NCI-H82 treated with DMSO at 0.1 percent for 48 hours (cell line): Measurements from ENCODE around the gene TEX264.
"Not testable (repeated sequence)": the region's sequence is repeated elsewhere in the genome, so short reads cannot be mapped to it uniquely, and the experiment has no call there.

Experiments
- DNase-seq: peaks from one replicate; lab custom pipeline; 2025; ENCODE audit not compliant: unreplicated experiment; lab: John Stamatoyannopoulos, UW

The TEX264 gene

GRCh38 chr3:51670823-51671733 is at the start of gene TEX264:
TEX264 (plus strand) TSS chr3:51671252; CDS start chr3:51674305, 3,053 bp downstream.
- peak; percentile 31 for DNase-seq

DNA sequence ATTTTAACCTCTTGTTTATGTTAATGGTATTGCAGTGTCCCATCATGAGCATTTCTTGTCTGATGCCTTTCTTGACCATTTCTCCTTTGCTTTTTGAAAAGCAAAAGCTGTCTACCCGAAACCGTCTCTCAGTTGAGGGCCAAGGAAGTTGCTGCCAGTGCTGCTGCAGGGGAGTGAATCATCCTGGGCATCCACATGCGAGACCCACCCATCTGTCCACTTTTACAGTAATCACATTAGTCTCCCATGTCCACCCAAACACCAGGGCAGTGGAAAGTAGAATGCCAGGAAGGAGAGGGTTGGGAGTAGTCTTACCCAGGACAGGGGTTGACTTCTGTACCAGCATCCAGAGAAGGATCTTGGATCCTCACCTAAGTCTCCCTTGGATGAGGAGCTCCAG is 48.6 kb upstream of the TEX264 start:
- no peak for DNase-seq

- DNase-seq: no peak
Observed at GRCh38 chr3:51622868-51623267, 48.2 kb upstream of the TEX264 start.

- no peak for DNase-seq
Observed at GRCh38 chr3:51630513-51630912, 40.5 kb upstream of the TEX264 start.

- DNase-seq: no peak
Observed at GRCh38 chr3:51637144-51637940, 33.7 kb upstream of the TEX264 start.

- DNase-seq: peak; percentile 3
Observed at GRCh38 chr3:51637941-51638471, 33.0 kb upstream of the TEX264 start.

DNA sequence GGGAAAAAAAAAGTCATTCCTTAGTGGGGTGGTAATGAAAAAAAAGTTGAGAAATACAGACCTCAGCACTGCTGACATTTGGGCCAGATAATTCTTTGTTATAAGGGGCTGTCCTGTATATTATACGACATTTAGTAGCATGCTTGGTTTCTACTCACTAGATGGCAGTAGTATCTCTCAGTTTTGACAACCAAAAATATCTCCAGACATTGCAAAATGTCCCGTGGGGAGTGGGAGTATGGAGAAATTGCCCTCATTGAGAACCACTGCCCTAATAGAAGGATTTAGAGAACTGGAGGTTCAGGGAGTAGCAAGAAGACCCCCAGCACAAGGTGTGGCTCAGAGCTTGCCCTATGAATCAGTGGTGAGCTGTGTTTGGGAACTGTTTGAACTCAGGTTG is 28.6 kb upstream of the TEX264 start:
- DNase-seq: no peak

- DNase-seq: no peak
Observed at GRCh38 chr3:51646091-51646490, 25.0 kb upstream of the TEX264 start.

DNA sequence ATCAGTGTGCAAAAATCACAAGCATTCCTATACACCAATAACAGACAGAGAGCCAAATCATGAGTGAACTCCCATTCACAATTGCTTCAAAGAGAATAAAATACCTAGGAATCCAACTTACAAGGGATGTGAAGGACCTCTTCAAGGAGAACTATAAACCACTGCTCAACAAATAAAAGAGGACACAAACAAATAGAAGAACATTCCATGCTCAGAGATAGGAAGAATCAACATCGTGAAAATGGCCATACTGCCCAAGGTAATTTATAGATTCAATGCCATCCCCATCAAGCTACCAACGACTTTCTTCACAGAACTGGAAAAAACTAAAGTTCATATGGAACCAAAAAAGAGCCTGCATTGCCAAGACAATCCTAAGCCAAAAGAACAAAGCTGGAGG is 18.9 kb upstream of the TEX264 start:
- not testable (repeated sequence) for DNase-seq

DNA sequence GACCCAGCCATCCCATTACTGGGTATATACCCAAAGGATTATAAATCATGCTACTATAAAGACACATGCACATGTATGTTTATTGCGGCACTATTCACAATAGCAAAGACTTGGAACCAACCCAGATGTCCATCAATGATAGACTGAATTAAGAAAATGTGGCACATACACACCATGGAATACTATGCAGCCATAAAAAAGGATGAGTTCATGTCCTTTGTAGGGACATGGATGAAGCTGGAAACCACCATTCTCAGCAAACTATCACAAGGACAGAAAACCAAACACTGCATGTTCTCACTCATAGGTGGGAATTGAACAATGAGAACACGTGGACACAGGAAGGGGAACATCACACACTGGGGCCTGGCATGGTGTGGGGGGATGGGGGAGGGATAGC is 17.6 kb upstream of the TEX264 start:
- not testable (repeated sequence) for DNase-seq

DNA sequence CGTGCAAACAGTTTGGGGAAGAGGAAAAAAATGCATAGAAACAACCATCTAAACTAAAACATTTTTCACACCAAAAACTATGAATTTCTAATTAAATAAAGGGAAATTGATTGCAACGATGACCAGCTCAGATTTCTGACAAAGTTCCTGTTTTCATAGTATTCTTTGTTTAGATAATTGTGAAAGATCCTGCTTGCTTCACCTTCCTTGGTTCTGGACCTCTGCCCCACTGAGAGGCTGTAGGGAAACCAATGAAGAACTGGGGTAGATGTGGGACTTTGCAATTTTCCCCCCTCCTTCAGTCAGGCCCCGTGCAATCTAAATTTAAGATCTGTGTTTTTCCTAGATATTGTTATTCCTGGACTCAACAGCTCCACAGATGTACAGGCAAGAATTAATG is 13.8 kb upstream of the TEX264 start:
- DNase-seq: no peak

DNA sequence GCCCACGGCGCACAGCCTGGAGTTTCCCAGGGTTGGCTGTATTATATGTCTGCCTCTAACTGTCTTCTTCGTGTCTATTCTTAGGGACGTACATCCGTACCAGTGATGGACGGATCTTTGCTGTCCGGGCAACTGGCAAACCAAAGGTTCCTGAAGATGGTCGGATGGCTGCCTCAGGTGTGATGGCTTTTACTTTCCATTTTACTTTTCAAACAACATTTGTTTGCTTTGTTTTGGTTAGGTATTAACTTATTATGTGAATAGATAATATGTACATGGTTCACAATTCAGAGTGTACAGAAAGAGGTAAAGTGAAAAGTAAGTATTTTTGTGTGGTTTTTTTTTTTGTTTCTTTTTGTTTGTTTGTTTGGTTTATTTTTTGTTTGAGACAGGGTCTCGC is 11.1 kb upstream of the TEX264 start:
- no peak for DNase-seq

DNA sequence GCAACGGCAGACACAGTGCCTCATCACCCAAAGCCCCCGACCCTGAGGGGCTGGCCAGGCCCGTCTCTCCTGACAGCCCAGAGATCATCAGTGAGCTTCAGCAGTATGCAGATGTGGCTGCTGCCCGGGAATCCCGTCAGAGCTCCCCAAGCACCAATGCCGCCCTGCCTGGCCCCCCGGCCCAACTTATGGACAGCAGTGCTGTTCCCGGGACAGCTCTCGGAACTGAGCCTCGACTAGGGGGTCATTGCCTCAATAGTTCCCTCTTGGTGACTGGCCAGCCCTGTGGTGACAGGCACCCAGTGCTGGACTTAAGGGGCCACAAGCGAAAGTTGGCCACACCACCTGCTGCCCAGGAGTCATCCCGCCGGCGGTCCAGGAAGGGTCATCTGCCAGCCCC is 8.6 kb upstream of the TEX264 start:
- DNase-seq: no peak

GRCh38 chr3:51668756-51669155 is 2.3 kb upstream of the TEX264 start:
- DNase-seq: no peak

GRCh38 chr3:51669241-51670052 is 1.6 kb upstream of the TEX264 start:
- peak; percentile 44 for DNase-seq

- no peak for DNase-seq
Observed at GRCh38 chr3:51670053-51670822, 814 bp upstream of the TEX264 start.

- peak; percentile 34 for DNase-seq
Observed at GRCh38 chr3:51671734-51672475, 853 bp downstream of the TEX264 start.

DNA sequence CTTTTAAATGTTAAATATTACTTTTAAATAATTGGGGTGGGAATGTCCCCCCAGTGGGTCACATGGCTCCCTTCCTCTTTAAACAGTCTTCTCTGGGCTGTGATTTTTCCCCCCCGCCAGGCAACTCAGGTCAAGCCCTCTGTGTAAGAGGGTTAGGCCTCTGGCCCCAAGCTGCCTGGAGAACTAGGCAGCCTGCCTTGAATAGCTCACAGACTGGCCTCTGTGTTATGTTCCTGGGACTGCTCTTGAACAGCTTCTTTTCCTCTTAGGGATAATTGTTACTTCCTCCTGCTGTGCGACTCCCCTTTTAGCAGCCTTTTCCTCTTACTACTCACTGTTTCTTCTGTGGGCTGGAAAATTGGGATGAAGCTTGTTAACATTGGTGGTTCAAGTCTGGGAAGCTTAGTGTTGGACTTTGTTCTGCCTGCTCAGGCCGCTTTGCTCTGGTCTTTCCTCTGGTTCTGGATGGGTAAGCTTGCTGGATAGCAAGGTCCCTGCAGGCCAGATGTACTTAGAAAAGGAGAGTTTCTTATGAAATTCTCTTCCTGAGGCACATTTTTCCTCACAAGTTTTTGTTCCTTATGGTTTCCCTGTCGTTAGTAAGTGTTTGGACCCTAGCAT is 2.2 kb downstream of the TEX264 start:
- no peak for DNase-seq
